ENCODE data around the gene SP6. TPM values are rescaled to one million over a fixed set of nuclear protein-coding genes. Genes with fewer than 3 reads are reported as not detected.
A peak's percentile ranks its signal among the peaks of the same experiment; 100 is the strongest.

The SP6 gene
- total and polyA plus RNA-seq, 2 of the 4 experiments (the other 2 are of a cell fraction) = under 0.01 to 0.31 TPM

GRCh38 chr17:47801176-47801765 is 49.7 kb downstream of the SP6 start:
- Histone ChIP-seq H3K4me1 (ENCODE audit: control insufficient read depth, insufficient read depth, low read length) (no peaks in the 10 kb centered on the region), H3K9me3 (ENCODE audit: control insufficient read depth, insufficient read depth, low read length) (no peaks in the 10 kb centered on the region), H2BK15ac (ENCODE audit: low read depth, low read length) (no peak overlapping the region), H3K56ac (ENCODE audit: extremely low read depth, insufficient read depth, low read length) (no peak overlapping the region), H2BK120ac (ENCODE audit: low read depth, low read length) (no peak overlapping the region), H2AFZ (replicated peaks; ENCODE audit: low read length, poor library complexity) (no peak overlapping the region), H3K9me1 (ENCODE audit: insufficient read depth, low read length) (no peaks in the 10 kb centered on the region), H4K20me1 (ENCODE audit: insufficient read depth, low read length) (no peaks in the 10 kb centered on the region; the same call in none of the 2 replicates), H3K9ac (ENCODE audit: low read depth, low read length) (no peak overlapping the region), H3K14ac (replicated peaks; ENCODE audit: low read depth, low read length) (no peak overlapping the region), H3K27ac (ENCODE audit: insufficient read depth, low read length) (no peak overlapping the region), H3K36me3 (ENCODE audit: control insufficient read depth, insufficient read depth, low read length) (no peaks in the 10 kb centered on the region), H3K79me1 (ENCODE audit: low read depth in 1 of 2, low read length in 2 of 2) (no peaks in the 10 kb centered on the region), H4K8ac (ENCODE audit: low read depth in 2 of 2, low read length in 2 of 2) (no peak overlapping the region), H2AK9ac (replicated peaks; ENCODE audit: low read depth, low read length, poor library complexity) (peak overlapping the region; percentile 72), H3K4me2 (ENCODE audit: low read depth, low read length) (no peak overlapping the region), H3K23ac (ENCODE audit: low read depth, low read length) (no peak overlapping the region), H3K18ac (ENCODE audit: low read depth, low read length) (no peak overlapping the region), H2AK5ac (ENCODE audit: low read depth, low read length) (no peak overlapping the region), H2BK5ac (ENCODE audit: low read depth, low read length, poor library complexity, severe bottlenecking) (no peak overlapping the region), H3K27me3 (ENCODE audit: control insufficient read depth, insufficient read depth, low read length) (peaks cover 36% of the 10 kb centered on the region), H3K4me3 (ENCODE audit: insufficient read depth, low read depth, low read length) (no peak overlapping the region), H2BK20ac (ENCODE audit: low read depth, low read length) (no peak overlapping the region), H3K4ac (ENCODE audit: low read depth, low read length) (no peak overlapping the region), H4K91ac (ENCODE audit: insufficient read depth, low read depth, low read length) (no peak overlapping the region), H4K5ac (ENCODE audit: low read depth, low read length) (no peak overlapping the region)
- intact Hi-C loops (cut with micrococcal nuclease) (no loop called here), in situ Hi-C loops (cut with MboI; ENCODE audit: low sequenced_read_pairs) (no loop called here), dilution Hi-C loops (cut with HindIII; ENCODE audit: low sequenced_read_pairs, unreplicated experiment) (no loop called here)
- no TSS peak for BruUV-seq (replicated peaks)
- TF ChIP-seq USF2 (IDR thresholded peaks at IDR 0.05; ENCODE audit: low read depth, low read length) (no peak), RFX5 (IDR thresholded peaks at IDR 0.05; ENCODE audit: low read depth, low read length) (no peak), CHD1 (IDR thresholded peaks at IDR 0.05; ENCODE audit: low read depth, low read length) (no peak), CTCF (conservative IDR thresholded peaks at IDR 0.05; ENCODE audit: low read depth, low read length) (no peak), BHLHE40 (IDR thresholded peaks at IDR 0.05; ENCODE audit: low read depth, low read length) (no peak), MXI1 (IDR thresholded peaks at IDR 0.05; ENCODE audit: borderline replicate concordance, low read depth, low read length) (no peak), POLR2A (IDR thresholded peaks at IDR 0.05; ENCODE audit: low read depth, low read length) (no peak), CEBPB (IDR thresholded peaks at IDR 0.05; ENCODE audit: low read depth, low read length) (no peak), RCOR1 (IDR thresholded peaks at IDR 0.05; ENCODE audit: insufficient replicate concordance, low read length) (no peak), MAFK (IDR thresholded peaks at IDR 0.05; ENCODE audit: low read depth, low read length) (no peak), RAD21 (IDR thresholded peaks at IDR 0.05; ENCODE audit: low read length) (no peak), FOS (IDR thresholded peaks at IDR 0.05; ENCODE audit: low read depth, low read length) (no peak), SMC3 (IDR thresholded peaks at IDR 0.05; ENCODE audit: low read depth, low read length) (no peak), NFE2L2 (IDR thresholded peaks at IDR 0.05; ENCODE audit: low read depth, low read length) (no peak), ELK1 (IDR thresholded peaks at IDR 0.05; ENCODE audit: borderline replicate concordance, low read depth, low read length) (no peak), MAZ (IDR thresholded peaks at IDR 0.05; ENCODE audit: borderline replicate concordance, low read depth, low read length) (no peak)
- DNase-seq = no peak
- no CpG with 5 or more reads among the region's 4 CpGs for WGBS, 2 experiments (ENCODE audit: extremely low coverage in 2 of 2, insufficient read length in 1 of 2)
- ChIA-PET CTCF (interaction anchor here (0.6 to 0.9 kb wide), 2 partner anchors 49 to 104 kb away, joined by 3 to 4 read pairs; no protein-coding TSS in a partner anchor), POLR2A (ENCODE audit: unreplicated experiment) (no interaction called here)
- ATAC-seq (ENCODE audit: low read depth) = no peak
